ENCODE measurements around the gene MARCHF10. TPM values are rescaled to one million over a fixed set of nuclear protein-coding genes. Genes with fewer than 3 reads are reported as not detected.

Gene MARCHF10
- polyA plus RNA-seq, 1 donor from 2014 or later, result 0.27 TPM

DNA sequence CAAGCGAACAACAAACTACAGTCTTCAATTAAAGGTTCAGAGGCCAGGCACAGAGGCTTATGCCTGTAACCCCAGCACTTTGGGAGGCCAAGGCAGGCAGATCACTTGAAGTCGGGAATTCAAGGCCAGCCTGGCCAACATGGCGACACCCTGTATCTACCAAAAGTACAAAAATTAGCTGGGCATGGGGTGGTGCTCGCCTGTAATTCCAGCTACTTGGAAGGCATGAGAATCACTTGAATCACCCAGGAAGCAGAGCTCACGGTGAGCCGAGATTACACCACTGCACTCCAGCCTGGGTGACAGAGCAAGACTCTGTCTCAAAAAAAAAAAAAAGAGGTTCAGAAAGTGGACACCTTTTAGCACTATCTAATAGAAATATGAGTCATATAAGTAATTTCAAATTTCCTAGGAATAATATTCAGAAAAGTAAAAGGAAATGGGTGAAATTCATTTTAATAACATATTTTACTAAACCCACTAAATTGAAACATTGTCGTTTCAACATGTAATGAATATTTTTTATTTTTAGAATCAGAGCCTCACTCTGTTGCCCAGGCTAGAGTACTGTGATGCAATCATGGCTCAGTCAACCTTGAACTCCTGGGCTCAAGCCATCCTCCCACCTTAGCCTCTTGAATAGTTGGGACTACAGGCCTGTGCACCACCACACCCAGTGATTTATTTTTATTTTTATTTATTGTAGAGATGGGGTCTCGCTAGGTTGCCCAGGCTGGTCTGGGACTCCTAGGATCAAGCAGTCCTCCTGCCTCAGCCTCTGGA, 15.2 kb upstream of the MARCHF10 start:
- no peak for TF ChIP-seq RAD21 (conservative IDR thresholded peaks at IDR 0.05)
- TF ChIP-seq SMC3 (conservative IDR thresholded peaks at IDR 0.05; ENCODE audit: poor library complexity), result no peak
- TF ChIP-seq, protein P1, sequence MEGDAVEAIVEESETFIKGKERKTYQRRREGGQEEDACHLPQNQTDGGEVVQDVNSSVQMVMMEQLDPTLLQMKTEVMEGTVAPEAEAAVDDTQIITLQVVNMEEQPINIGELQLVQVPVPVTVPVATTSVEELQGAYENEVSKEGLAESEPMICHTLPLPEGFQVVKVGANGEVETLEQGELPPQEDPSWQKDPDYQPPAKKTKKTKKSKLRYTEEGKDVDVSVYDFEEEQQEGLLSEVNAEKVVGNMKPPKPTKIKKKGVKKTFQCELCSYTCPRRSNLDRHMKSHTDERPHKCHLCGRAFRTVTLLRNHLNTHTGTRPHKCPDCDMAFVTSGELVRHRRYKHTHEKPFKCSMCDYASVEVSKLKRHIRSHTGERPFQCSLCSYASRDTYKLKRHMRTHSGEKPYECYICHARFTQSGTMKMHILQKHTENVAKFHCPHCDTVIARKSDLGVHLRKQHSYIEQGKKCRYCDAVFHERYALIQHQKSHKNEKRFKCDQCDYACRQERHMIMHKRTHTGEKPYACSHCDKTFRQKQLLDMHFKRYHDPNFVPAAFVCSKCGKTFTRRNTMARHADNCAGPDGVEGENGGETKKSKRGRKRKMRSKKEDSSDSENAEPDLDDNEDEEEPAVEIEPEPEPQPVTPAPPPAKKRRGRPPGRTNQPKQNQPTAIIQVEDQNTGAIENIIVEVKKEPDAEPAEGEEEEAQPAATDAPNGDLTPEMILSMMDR (IDR thresholded peaks at IDR 0.05; ENCODE audit: poor library complexity, severe bottlenecking), result no peak
- no peak for TF ChIP-seq EZH2 (IDR thresholded peaks at IDR 0.05; ENCODE audit: borderline replicate concordance, insufficient read depth, low read length, poor library complexity, severe bottlenecking)
- TF ChIP-seq TAF1 (IDR thresholded peaks at IDR 0.05; ENCODE audit: low read depth), result no peak
- no peak for TF ChIP-seq EP300 (conservative IDR thresholded peaks at IDR 0.05; ENCODE audit: poor library complexity, severe bottlenecking)
- TF ChIP-seq, protein P2, sequence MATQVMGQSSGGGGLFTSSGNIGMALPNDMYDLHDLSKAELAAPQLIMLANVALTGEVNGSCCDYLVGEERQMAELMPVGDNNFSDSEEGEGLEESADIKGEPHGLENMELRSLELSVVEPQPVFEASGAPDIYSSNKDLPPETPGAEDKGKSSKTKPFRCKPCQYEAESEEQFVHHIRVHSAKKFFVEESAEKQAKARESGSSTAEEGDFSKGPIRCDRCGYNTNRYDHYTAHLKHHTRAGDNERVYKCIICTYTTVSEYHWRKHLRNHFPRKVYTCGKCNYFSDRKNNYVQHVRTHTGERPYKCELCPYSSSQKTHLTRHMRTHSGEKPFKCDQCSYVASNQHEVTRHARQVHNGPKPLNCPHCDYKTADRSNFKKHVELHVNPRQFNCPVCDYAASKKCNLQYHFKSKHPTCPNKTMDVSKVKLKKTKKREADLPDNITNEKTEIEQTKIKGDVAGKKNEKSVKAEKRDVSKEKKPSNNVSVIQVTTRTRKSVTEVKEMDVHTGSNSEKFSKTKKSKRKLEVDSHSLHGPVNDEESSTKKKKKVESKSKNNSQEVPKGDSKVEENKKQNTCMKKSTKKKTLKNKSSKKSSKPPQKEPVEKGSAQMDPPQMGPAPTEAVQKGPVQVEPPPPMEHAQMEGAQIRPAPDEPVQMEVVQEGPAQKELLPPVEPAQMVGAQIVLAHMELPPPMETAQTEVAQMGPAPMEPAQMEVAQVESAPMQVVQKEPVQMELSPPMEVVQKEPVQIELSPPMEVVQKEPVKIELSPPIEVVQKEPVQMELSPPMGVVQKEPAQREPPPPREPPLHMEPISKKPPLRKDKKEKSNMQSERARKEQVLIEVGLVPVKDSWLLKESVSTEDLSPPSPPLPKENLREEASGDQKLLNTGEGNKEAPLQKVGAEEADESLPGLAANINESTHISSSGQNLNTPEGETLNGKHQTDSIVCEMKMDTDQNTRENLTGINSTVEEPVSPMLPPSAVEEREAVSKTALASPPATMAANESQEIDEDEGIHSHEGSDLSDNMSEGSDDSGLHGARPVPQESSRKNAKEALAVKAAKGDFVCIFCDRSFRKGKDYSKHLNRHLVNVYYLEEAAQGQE (IDR thresholded peaks at IDR 0.05; ENCODE audit: borderline replicate concordance), result no peak
- Histone ChIP-seq H2AFZ (ENCODE audit: low read depth, low read length) (no peak overlapping the region), H3K9me2 (ENCODE audit: insufficient read depth, low read length) (no peaks in the 10 kb centered on the region)

DNA sequence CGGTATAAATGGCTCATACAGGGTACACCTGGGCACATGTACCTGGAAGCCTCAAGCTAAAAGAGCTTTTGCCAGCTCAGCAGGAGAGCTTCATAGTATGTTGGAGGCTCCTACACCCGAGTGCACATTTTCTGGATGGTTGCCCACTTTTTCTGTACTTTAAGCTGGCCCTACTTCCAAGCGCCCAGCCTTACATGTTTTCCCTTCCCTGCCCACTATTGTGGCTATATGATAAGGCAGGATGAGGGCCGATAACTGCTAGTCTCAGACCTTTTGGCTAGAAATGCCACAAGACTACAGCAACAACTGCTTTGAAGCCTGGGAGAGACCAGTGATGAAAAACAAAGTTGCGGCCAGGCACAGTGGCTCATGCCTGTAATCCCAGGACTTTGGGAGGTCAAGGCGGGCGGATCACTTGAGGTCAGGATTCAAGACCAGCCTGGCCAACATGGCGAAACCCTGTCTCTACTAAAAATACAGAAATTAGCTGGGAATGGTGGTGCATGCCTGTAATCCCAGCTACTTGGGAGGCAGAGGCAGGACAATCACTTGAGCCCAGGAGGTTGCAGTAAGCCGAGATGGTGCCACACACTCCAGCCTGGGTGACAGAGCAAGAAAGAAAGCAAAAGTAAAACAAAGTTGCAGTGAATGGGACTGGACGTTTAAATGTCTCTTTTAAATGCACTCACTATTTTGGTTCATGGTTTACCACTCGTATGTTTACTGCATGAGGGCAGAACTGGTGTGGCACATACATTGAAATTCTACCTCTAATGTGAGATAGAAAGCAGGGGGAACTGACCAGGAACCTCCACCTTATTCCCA, 14.2 kb upstream of the MARCHF10 start:
- no peak overlapping the region for H3K4me2 ChIP-seq (ENCODE audit: low read length)
- no peaks in the 10 kb centered on the region for H3F3A ChIP-seq (ENCODE audit: insufficient read depth, low read length, poor library complexity, severe bottlenecking)
- TF ChIP-seq SMC3 (conservative IDR thresholded peaks at IDR 0.05; ENCODE audit: poor library complexity) (no peak), EP300 (conservative IDR thresholded peaks at IDR 0.05; ENCODE audit: poor library complexity, severe bottlenecking) (no peak), RAD21 (conservative IDR thresholded peaks at IDR 0.05) (no peak), TAF1 (IDR thresholded peaks at IDR 0.05; ENCODE audit: low read depth) (no peak), EZH2 (IDR thresholded peaks at IDR 0.05; ENCODE audit: borderline replicate concordance, insufficient read depth, low read length, poor library complexity, severe bottlenecking) (no peak), MXI1 (conservative IDR thresholded peaks at IDR 0.05; ENCODE audit: poor library complexity, severe bottlenecking) (no peak), POLR2AphosphoS5 (IDR thresholded peaks at IDR 0.05) (no peak)
- TF ChIP-seq, protein P2 (IDR thresholded peaks at IDR 0.05; ENCODE audit: borderline replicate concordance), result no peak
- TF ChIP-seq, protein P1 (IDR thresholded peaks at IDR 0.05; ENCODE audit: poor library complexity, severe bottlenecking), result no peak
- H3K36me3 ChIP-seq (ENCODE audit: insufficient read depth, low read length), result no peaks in the 10 kb centered on the region
- no peaks in the 10 kb centered on the region for H3K9me2 ChIP-seq (ENCODE audit: insufficient read depth, low read length)
- no peak overlapping the region for H2AFZ ChIP-seq (ENCODE audit: low read depth, low read length)
- H3K9me3 ChIP-seq (ENCODE audit: low read length), result no peaks in the 10 kb centered on the region
- no peak overlapping the region for H3K9ac ChIP-seq (ENCODE audit: low read length)
- H3K4me3 ChIP-seq (ENCODE audit: low read length), result no peak overlapping the region
- no peaks in the 10 kb centered on the region for H4K20me1 ChIP-seq (ENCODE audit: insufficient read depth)
- no peak overlapping the region for H3K27ac ChIP-seq (ENCODE audit: low read length)
- H3K27me3 ChIP-seq (ENCODE audit: insufficient read depth, low read depth, low read length), result no peaks in the 10 kb centered on the region
- no peaks in the 10 kb centered on the region for H3K79me2 ChIP-seq (replicated peaks; ENCODE audit: insufficient read depth, low read length)

More for the DNA sequence above, 15.2 kb upstream of the MARCHF10 start:
- no peaks in the 10 kb centered on the region for H3K27me3 ChIP-seq (ENCODE audit: insufficient read depth, low read depth, low read length)
- no peaks in the 10 kb centered on the region for H4K20me1 ChIP-seq (ENCODE audit: insufficient read depth)
- no peak overlapping the region for H3K4me3 ChIP-seq (ENCODE audit: low read length)
- no peak overlapping the region for H3K4me2 ChIP-seq (ENCODE audit: low read length)
- no peaks in the 10 kb centered on the region for H3K9me3 ChIP-seq (ENCODE audit: low read length)
- H3K27ac ChIP-seq (ENCODE audit: low read length), result no peak overlapping the region
- peaks cover 7% of the 10 kb centered on the region for H3F3A ChIP-seq (ENCODE audit: insufficient read depth, low read length, poor library complexity, severe bottlenecking)
- H3K36me3 ChIP-seq (ENCODE audit: insufficient read depth, low read length), result no peaks in the 10 kb centered on the region
- no peaks in the 10 kb centered on the region for H3K79me2 ChIP-seq (replicated peaks; ENCODE audit: insufficient read depth, low read length)
- H3K9ac ChIP-seq (ENCODE audit: low read length), result no peak overlapping the region

Measured in neural cell (in vitro differentiated cells).